ENCODE results near the gene MEF2D. TPM values are rescaled to one million over a fixed set of nuclear protein-coding genes. Genes with fewer than 3 reads are reported as not detected.

Gene MEF2D
- total RNA-seq, 1 donor from 2014 or later: 26.6 TPM

GRCh38 chr1:156421062-156421938, 79.3 kb downstream of the MEF2D start:
- Mint-ChIP-seq H3K9me3 (ENCODE audit: low read depth) (no peaks in the 10 kb centered on the region), H3K36me3 (ENCODE audit: insufficient read depth) (no peaks in the 10 kb centered on the region), H3K27me3 (peaks cover 96% of the 10 kb centered on the region), H3K4me1 (ENCODE audit: low read depth) (peaks cover 2% of the 10 kb centered on the region), H3K27ac (no peak overlapping the region), H3K4me3 (ENCODE audit: low read depth) (peak overlapping the region; percentile 32)
- no peak for TF ChIP-seq CTCF (IDR thresholded peaks at IDR 0.05; ENCODE audit: unreplicated experiment)
- peak; percentile 35 for DNase-seq (ENCODE audit: low spot score, unreplicated experiment)

GRCh38 chr1:156420205-156421061, 80.1 kb downstream of the MEF2D start:
- Mint-ChIP-seq H3K27ac (no peak overlapping the region), H3K4me1 (ENCODE audit: low read depth) (peaks cover 2% of the 10 kb centered on the region), H3K9me3 (ENCODE audit: low read depth) (no peaks in the 10 kb centered on the region), H3K27me3 (peaks cover 96% of the 10 kb centered on the region), H3K36me3 (ENCODE audit: insufficient read depth) (no peaks in the 10 kb centered on the region), H3K4me3 (ENCODE audit: low read depth) (no peak overlapping the region)
- DNase-seq (ENCODE audit: low spot score, unreplicated experiment): no peak
- TF ChIP-seq CTCF (IDR thresholded peaks at IDR 0.05; ENCODE audit: unreplicated experiment): peak; percentile 11

GRCh38 chr1:156419854-156420204, 80.7 kb downstream of the MEF2D start:
- TF ChIP-seq CTCF (IDR thresholded peaks at IDR 0.05; ENCODE audit: unreplicated experiment): peak; percentile 44
- Mint-ChIP-seq H3K36me3 (ENCODE audit: insufficient read depth) (no peaks in the 10 kb centered on the region), H3K4me3 (ENCODE audit: low read depth) (no peak overlapping the region), H3K27ac (no peak overlapping the region), H3K27me3 (peaks cover 96% of the 10 kb centered on the region), H3K9me3 (ENCODE audit: low read depth) (no peaks in the 10 kb centered on the region), H3K4me1 (ENCODE audit: low read depth) (peaks cover 2% of the 10 kb centered on the region)
- no peak for DNase-seq (ENCODE audit: low spot score, unreplicated experiment)

- H3K27ac Mint-ChIP-seq: no peak overlapping the region
- TF ChIP-seq CTCF (IDR thresholded peaks at IDR 0.05; ENCODE audit: unreplicated experiment): no peak
Observed at GRCh38 chr1:156418416-156419070, 82.0 kb downstream of the MEF2D start.

More at GRCh38 chr1:156418416-156419070, 82.0 kb downstream of the MEF2D start:
- peaks cover 94% of the 10 kb centered on the region for H3K27me3 Mint-ChIP-seq
- no peak overlapping the region for H3K4me3 Mint-ChIP-seq (ENCODE audit: low read depth)
- H3K4me1 Mint-ChIP-seq (ENCODE audit: low read depth): peaks cover 2% of the 10 kb centered on the region
- no peaks in the 10 kb centered on the region for H3K9me3 Mint-ChIP-seq (ENCODE audit: low read depth)
- H3K36me3 Mint-ChIP-seq (ENCODE audit: insufficient read depth): no peaks in the 10 kb centered on the region
- no peak for DNase-seq (ENCODE audit: low spot score, unreplicated experiment)

Data from progenitor cell of endocrine pancreas (in vitro differentiated cells).